H1 (cell line): ENCODE measurements around the gene OR2H2. TPM values are rescaled to one million over a fixed set of nuclear protein-coding genes. Genes with fewer than 3 reads are reported as not detected.

Source experiments
- CHD7 ChIP-seq: fragments of 300-600 bp; sonication (generic); IDR thresholded peaks from 2 replicates; pipeline ENCODE4 v1.7.1; 2012; ENCODE audit warnings: low read length, moderate library complexity, mild to moderate bottlenecking, inconsistent platforms; ENCODE audit not compliant: insufficient replicate concordance
- CTBP2 ChIP-seq: IDR thresholded peaks from 2 replicates; pipeline ENCODE4 v1.7.0; 2011; ENCODE audit warnings: borderline replicate concordance, mild to moderate bottlenecking, moderate library complexity, mixed read lengths, low read length; ENCODE audit not compliant: insufficient read depth, insufficient read length
- EP300 ChIP-seq, 2 experiments: IDR thresholded peaks; 1 replicate in 1 of 2; 2 replicates in 1 of 2; pipeline ENCODE4 v1.6.1; 2011 to 2012; ENCODE audit warnings: low read depth in 2 of 2, low read length in 2 of 2, mild to moderate bottlenecking in 2 of 2, borderline replicate concordance in 1 of 2, inconsistent platforms in 1 of 2, moderate library complexity in 1 of 2
- GABPA ChIP-seq: IDR thresholded peaks from 2 replicates; pipeline ENCODE4 v1.6.1; 2011; ENCODE audit warnings: mild to moderate bottlenecking, low read length, moderate library complexity, borderline replicate concordance; ENCODE audit not compliant: insufficient read depth
- GTF2F1 ChIP-seq: IDR thresholded peaks from 2 replicates; pipeline ENCODE4 v1.6.1; 2012; ENCODE audit warnings: low read depth, low read length, improper control_type of control experiment, borderline replicate concordance
- POU5F1 ChIP-seq: IDR thresholded peaks from 2 replicates; pipeline ENCODE4 v1.6.1; 2011; ENCODE audit warnings: low read depth, mild to moderate bottlenecking, low read length, moderate library complexity
- SAP30 ChIP-seq: fragments of 300-600 bp; sonication (generic); IDR thresholded peaks from 2 replicates; pipeline ENCODE4 v1.7.1; 2012; ENCODE audit warnings: low read length, moderate library complexity, mild to moderate bottlenecking, inconsistent platforms; ENCODE audit not compliant: insufficient read depth, insufficient replicate concordance
- SP1 ChIP-seq: IDR thresholded peaks from 2 replicates; pipeline ENCODE4 v1.6.1; 2011; ENCODE audit warnings: low read depth, low read length
- SUZ12 ChIP-seq: fragments of 200-600 bp; sonication (generic); IDR thresholded peaks from 2 replicates; pipeline ENCODE4 v1.6.1; 2012; ENCODE audit warnings: mild to moderate bottlenecking, inconsistent platforms, low read length, moderate library complexity, mixed read lengths
- polyA plus RNA-seq, 7 experiments: library from polyadenylated mRNA; depleted of rRNA in 3 of 7; stranded (reverse) in 5 of 7; unstranded in 2 of 7; fragments of >200 nt in 5 of 7; fragments of 200-250 nt in 2 of 7; gene quantifications; 1 replicate in 5 of 7; 2 replicates in 1 of 7; 4 replicates in 1 of 7; pipeline versions ENCODE4 v1.2.1 to v1.2.3, GENCODE V29; 2011 to 2013; ENCODE audit warnings: missing spikeins in 2 of 7, mixed read lengths in 2 of 7
- total RNA-seq: library from RNA; stranded (reverse); fragmentation: NEBNext Ultra II Directional; extraction: Animal tissue kit (Norgen Biotek cat#: 25700); gene quantifications from 2 replicates; pipeline ENCODE4 v1.2.1, GENCODE V29; 2021

OR2H2 gene
- total and polyA plus RNA-seq, 2 of the 8 experiments (the other 6 are each of a cell fraction or from before 2014, with no cell fraction given): not detected

GRCh38 chr6:29624520-29624961 lies 39.6 kb downstream of the OR2H2 start (continued):
- TF ChIP-seq EP300 (IDR thresholded peaks at IDR 0.05; ENCODE audit: borderline replicate concordance in 1 of 2, low read depth in 2 of 2, low read length in 2 of 2) (no peak), POU5F1 (no peak), SP1 (no peak), GABPA (no peak), SAP30 (no peak), CTBP2 (peak; percentile 94), GTF2F1 (no peak), CHD7 (no peak), SUZ12 (no peak)
